ENCODE results near the gene BLZF1. TPM values are rescaled to one million over a fixed set of nuclear protein-coding genes. Genes with fewer than 3 reads are reported as not detected.

Gene BLZF1
- total and polyA plus RNA-seq, 2 donors from 2014 or later: 10.3 to 25.3 TPM

DNA sequence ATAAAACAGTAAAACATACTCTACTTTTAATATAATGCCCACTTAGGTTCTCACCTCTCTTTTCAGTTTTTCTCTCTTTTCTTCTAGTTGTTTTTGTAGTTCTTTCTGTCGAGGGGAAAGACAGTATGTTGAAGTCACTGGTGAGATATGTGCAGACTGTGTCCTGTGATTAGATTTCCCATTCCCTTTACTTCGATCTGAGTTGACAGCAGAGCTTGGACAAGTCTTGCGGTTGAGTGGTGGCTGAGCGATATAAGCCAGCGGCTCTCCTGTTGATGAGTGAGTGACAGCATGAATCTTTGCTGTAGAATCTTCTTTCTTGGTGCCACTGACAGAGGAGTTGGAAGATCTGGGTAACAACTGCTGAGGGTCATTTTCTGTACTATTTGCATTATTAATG, 53.3 kb downstream of the BLZF1 start:
- intact Hi-C loops (cut with DNase I): no loop called here

DNA sequence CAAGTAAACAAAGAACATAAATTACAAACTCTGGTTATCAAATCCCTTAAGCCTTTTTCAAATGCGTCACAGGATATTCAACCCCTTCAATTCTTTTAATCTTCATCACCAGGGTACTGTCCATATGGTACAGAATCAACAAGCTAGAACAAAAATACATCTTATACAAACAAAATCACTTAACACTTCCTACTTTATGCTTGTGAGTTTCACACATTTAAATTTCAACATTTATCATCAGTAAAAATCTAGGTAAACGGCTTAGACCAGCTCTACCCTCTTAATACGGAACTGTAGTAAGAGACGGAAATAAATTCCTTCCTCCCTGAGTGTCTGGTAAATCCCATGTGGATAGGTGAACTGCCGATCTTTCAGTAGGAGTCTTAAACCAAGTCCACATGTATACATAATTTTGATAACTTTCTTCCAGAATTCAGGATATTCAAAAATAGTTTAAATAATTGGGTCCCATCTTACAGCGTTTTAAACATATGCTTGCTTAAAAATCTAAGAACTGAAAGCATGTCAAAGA, 58.2 kb downstream of the BLZF1 start:
- TF ChIP-seq, protein P1, sequence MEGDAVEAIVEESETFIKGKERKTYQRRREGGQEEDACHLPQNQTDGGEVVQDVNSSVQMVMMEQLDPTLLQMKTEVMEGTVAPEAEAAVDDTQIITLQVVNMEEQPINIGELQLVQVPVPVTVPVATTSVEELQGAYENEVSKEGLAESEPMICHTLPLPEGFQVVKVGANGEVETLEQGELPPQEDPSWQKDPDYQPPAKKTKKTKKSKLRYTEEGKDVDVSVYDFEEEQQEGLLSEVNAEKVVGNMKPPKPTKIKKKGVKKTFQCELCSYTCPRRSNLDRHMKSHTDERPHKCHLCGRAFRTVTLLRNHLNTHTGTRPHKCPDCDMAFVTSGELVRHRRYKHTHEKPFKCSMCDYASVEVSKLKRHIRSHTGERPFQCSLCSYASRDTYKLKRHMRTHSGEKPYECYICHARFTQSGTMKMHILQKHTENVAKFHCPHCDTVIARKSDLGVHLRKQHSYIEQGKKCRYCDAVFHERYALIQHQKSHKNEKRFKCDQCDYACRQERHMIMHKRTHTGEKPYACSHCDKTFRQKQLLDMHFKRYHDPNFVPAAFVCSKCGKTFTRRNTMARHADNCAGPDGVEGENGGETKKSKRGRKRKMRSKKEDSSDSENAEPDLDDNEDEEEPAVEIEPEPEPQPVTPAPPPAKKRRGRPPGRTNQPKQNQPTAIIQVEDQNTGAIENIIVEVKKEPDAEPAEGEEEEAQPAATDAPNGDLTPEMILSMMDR (IDR thresholded peaks at IDR 0.05; ENCODE audit: borderline replicate concordance, extremely low read depth, insufficient read depth): no peak
- FAIRE-seq: no peak

More for the DNA sequence above, 53.3 kb downstream of the BLZF1 start:
- Histone ChIP-seq H3K27ac (ENCODE audit: low read depth in 2 of 2, low read length in 2 of 2) (no peak overlapping the region), H3K9me3 (ENCODE audit: control insufficient read depth in 2 of 3, insufficient read depth in 1 of 3, low read length in 3 of 3) (no peaks in the 10 kb centered on the region), H3K4me1 (ENCODE audit: control insufficient read depth in 2 of 3, insufficient read depth in 2 of 3, low read depth in 1 of 3, low read length in 3 of 3) (no peaks in the 10 kb centered on the region), H3K9ac (ENCODE audit: low read length in 3 of 3) (no peak overlapping the region), H3K27me3 (ENCODE audit: control insufficient read depth, insufficient read depth, low read length) (no peaks in the 10 kb centered on the region), H3K4me3 (ENCODE audit: low read length in 3 of 3) (no peak overlapping the region), H3K36me3 (ENCODE audit: control insufficient read depth in 2 of 3, insufficient read depth in 3 of 3, low read length in 3 of 3) (no peaks in the 10 kb centered on the region)
- DNase-seq (no peak), FAIRE-seq (no peak)
- TF ChIP-seq, protein P1 (IDR thresholded peaks at IDR 0.05; ENCODE audit: borderline replicate concordance, extremely low read depth, insufficient read depth): no peak

DNA sequence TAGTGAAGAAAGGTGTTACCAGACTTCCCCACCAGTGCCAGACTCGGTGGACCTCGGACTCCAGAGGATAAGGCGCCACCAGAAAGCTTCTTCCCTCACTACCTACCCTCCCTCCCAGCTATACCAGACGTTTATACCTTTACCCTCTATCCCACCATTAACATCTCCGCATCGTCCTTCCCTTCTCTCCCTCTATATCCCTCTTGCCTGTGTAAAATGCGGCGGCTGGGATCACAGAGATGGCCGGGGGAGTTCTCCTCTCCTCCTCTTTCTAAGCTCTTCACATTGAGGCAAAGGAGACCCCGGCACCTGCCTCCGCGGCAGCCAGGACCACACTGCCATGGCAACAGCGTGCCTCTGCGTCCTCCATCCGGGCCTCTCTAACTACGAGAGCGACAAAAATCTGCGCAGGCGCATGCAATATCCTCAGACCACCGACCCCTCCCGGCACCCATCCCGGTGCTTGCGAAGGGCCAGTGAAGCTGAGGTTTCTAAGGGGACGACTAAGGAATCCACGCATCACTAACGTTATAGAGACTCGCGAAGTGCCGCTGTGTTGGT, 59.2 kb downstream of the BLZF1 start, which contains the start of gene CCDC181:
Gene CCDC181, minus strand, starts transcription at position 394 of the 561 bp plus-strand sequence. CDS start 2,547 bp downstream, outside the sequence.
- intact Hi-C loops (cut with DNase I): no loop called here
- H3K27ac ChIP-seq (ENCODE audit: low read depth in 2 of 2, low read length in 2 of 2): no peak within 1 kb of the TSS

More for the DNA sequence above, 58.2 kb downstream of the BLZF1 start:
- no peak overlapping the region for H3K27ac ChIP-seq (ENCODE audit: low read depth in 2 of 2, low read length in 2 of 2)
- no peaks in the 10 kb centered on the region for H3K4me1 ChIP-seq (ENCODE audit: control insufficient read depth in 2 of 3, insufficient read depth in 2 of 3, low read depth in 1 of 3, low read length in 3 of 3)
- H3K4me3 ChIP-seq (ENCODE audit: low read length in 3 of 3): peak overlapping the region in 2 of 3 donors; percentile 78 to 79
- H3K36me3 ChIP-seq (ENCODE audit: control insufficient read depth in 2 of 3, insufficient read depth in 3 of 3, low read length in 3 of 3): no peaks in the 10 kb centered on the region
- DNase-seq: peak in 2 of 5 donors; percentile 3 to 4
- H3K9me3 ChIP-seq (ENCODE audit: control insufficient read depth in 2 of 3, insufficient read depth in 1 of 3, low read length in 3 of 3): no peaks in the 10 kb centered on the region
- H3K9ac ChIP-seq (ENCODE audit: low read length in 3 of 3): peak overlapping the region in 1 of 3 donors; percentile 62
- intact Hi-C loops (cut with DNase I): no loop called here
- no peaks in the 10 kb centered on the region for H3K27me3 ChIP-seq (ENCODE audit: control insufficient read depth, insufficient read depth, low read length)

More for the DNA sequence above, 59.2 kb downstream of the BLZF1 start, which contains the start of gene CCDC181:
- Histone ChIP-seq H3K27me3 (ENCODE audit: control insufficient read depth, insufficient read depth, low read length) (no peaks in the 10 kb centered on the region), H3K9ac (ENCODE audit: low read length in 3 of 3) (peak within 1 kb of the TSS; percentile 62 to 80 (median 76)), H3K4me3 (ENCODE audit: low read length in 3 of 3) (peak within 1 kb of the TSS; percentile 78 to 88 (median 79)), H3K4me1 (ENCODE audit: control insufficient read depth in 2 of 3, insufficient read depth in 2 of 3, low read depth in 1 of 3, low read length in 3 of 3) (no peaks in the 10 kb centered on the region), H3K36me3 (ENCODE audit: control insufficient read depth in 2 of 3, insufficient read depth in 3 of 3, low read length in 3 of 3) (no peaks in the 10 kb centered on the region), H3K9me3 (ENCODE audit: control insufficient read depth in 2 of 3, insufficient read depth in 1 of 3, low read length in 3 of 3) (no peaks in the 10 kb centered on the region)
- TF ChIP-seq, protein P1 (IDR thresholded peaks at IDR 0.05; ENCODE audit: borderline replicate concordance, extremely low read depth, insufficient read depth): no peak
- DNase-seq: peak; percentile 82 to 95 (median 92)
- FAIRE-seq: no peak

Other genes starting within 250 kb of the BLZF1 start
- gene NME7, start 398 bp upstream of the BLZF1 start, total RNA-seq: 31.9 TPM
- gene NME7, start 398 bp upstream of the BLZF1 start, polyA plus RNA-seq (ENCODE audit: insufficient read depth, low read depth, low replicate concordance): 13.7 TPM
- gene CCDC181, start 59.3 kb downstream of the BLZF1 start, total RNA-seq: 4.8 TPM
- gene CCDC181, start 59.3 kb downstream of the BLZF1 start, polyA plus RNA-seq (ENCODE audit: insufficient read depth, low read depth, low replicate concordance): 8.2 TPM
- 7.8 TPM for gene SLC19A2, start 117.7 kb downstream of the BLZF1 start, total RNA-seq
- gene SLC19A2, start 117.7 kb downstream of the BLZF1 start, polyA plus RNA-seq (ENCODE audit: insufficient read depth, low read depth, low replicate concordance): 10.9 TPM
- gene F5, start 218.3 kb downstream of the BLZF1 start, total RNA-seq: 3.8 TPM
- 5.1 TPM for gene F5, start 218.3 kb downstream of the BLZF1 start, polyA plus RNA-seq (ENCODE audit: insufficient read depth, low read depth, low replicate concordance)

Measured in kidney (tissue), 14 donors.